Adrenal gland (tissue), 5 donors: ENCODE results near the gene TBCE.

Source experiments
- CTCF ChIP-seq, 6 experiments: fragments of 450-650 bp in 4 of 6; fragments of 200-600 bp in 2 of 6; sonication (generic) in 1 of 6; IDR thresholded peaks; 1 replicate in 5 of 6; 2 replicates in 1 of 6; pipeline versions ENCODE4 v1.5.1 to v1.8.0; 2016 to 2021; ENCODE audit warnings: antibody characterized with exemption in 6 of 6, mild to moderate bottlenecking in 2 of 6, moderate library complexity in 1 of 6
- POLR2A ChIP-seq, 2 donors: fragments of 450-650 bp; IDR thresholded peaks; one replicate each; pipeline ENCODE4 v1.6.1; 2017; ENCODE audit warnings: antibody characterized with exemption in 2 of 2, mild to moderate bottlenecking in 2 of 2, moderate library complexity in 1 of 2
- donor health status: DM: no; HTN: no; CAD: no.

DNA sequence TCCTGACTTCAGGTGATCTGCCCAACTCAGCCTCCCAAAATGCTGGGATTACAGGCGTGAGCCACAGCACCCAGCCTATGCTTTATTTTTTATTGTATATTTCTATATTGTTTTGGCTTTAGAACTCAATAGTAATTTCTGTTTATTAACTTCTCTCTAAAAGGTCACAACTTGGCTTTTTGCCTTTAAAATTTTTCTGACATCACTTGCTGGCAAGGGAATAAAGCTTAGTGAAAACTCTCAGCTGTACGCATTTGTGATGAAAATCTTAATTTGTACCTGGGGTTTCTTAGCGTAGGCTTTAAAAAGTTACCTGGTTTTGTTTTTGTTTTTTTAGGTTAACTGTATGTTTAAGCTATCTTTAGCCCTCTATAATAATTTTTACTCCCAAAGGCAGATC is 100.8 kb downstream of the TBCE start:
- TF ChIP-seq CTCF (IDR thresholded peaks at IDR 0.05) (no peak), POLR2A (IDR thresholded peaks at IDR 0.05) (no peak)
